Spleen (tissue), 11 donors: Measurements from ENCODE around the gene MRPS22. TPM values are rescaled to one million over a fixed set of nuclear protein-coding genes. Genes with fewer than 3 reads are reported as not detected.

Experiments used
- DNase-seq: peaks from one replicate; pipeline ENCODE4 v3.0.0-alpha.2; 2020
- H3K27ac ChIP-seq, 8 donors: fragments of 200-600 bp; sonication (generic) in 7 of 8; 1 replicate in 4 of 8; 2 replicates in 4 of 8; pipeline versions ENCODE4 v1.5.0 to v1.8.0; 2016 to 2021; ENCODE audit warnings: inconsistent platforms in 4 of 8, mild to moderate bottlenecking in 4 of 8, moderate library complexity in 1 of 8
- H3K27me3 ChIP-seq, 7 donors: fragments of 200-600 bp; sonication (generic) in 6 of 7; replicated peaks in 1 of 7; 1 replicate in 4 of 7; 2 replicates in 3 of 7; pipeline versions ENCODE4 v1.5.0 to v1.8.0; 2016 to 2021; ENCODE audit warnings: inconsistent platforms in 3 of 7, mild to moderate bottlenecking in 1 of 7
- H3K36me3 ChIP-seq, 6 donors: fragments of 200-600 bp; sonication (generic) in 5 of 6; 1 replicate in 4 of 6; 2 replicates in 2 of 6; pipeline versions ENCODE4 v1.5.0 to v1.8.0; 2016 to 2021; ENCODE audit warnings: inconsistent platforms in 2 of 6
- H3K4me1 ChIP-seq, 6 donors: fragments of 200-600 bp; sonication (generic) in 5 of 6; 1 replicate in 3 of 6; 2 replicates in 3 of 6; pipeline versions ENCODE4 v1.5.0 to v1.8.0; 2016 to 2021; ENCODE audit warnings: inconsistent platforms in 3 of 6
- H3K4me3 ChIP-seq, 8 donors: fragments of 200-600 bp; sonication (generic) in 7 of 8; 1 replicate in 4 of 8; 2 replicates in 4 of 8; pipeline versions ENCODE4 v1.5.0 to v1.8.0; 2016 to 2021; ENCODE audit warnings: inconsistent platforms in 4 of 8, mild to moderate bottlenecking in 4 of 8, moderate library complexity in 2 of 8
- H3K9me3 ChIP-seq, 8 donors: fragments of 200-600 bp; sonication (generic) in 7 of 8; 1 replicate in 4 of 8; 2 replicates in 4 of 8; pipeline versions ENCODE4 v1.5.0 to v1.8.0; 2016 to 2021; ENCODE audit warnings: inconsistent platforms in 4 of 8
- CTCF ChIP-seq, 11 experiments: fragments of 200-600 bp in 7 of 11; fragments of 450-650 bp in 4 of 11; sonication (generic) in 4 of 11; IDR thresholded peaks in 8 of 11; conservative IDR thresholded peaks in 3 of 11; 1 replicate in 7 of 11; 2 replicates in 4 of 11; pipeline versions ENCODE4 v1.4.0 to v1.8.0; 2016 to 2021; ENCODE audit warnings: antibody characterized with exemption in 11 of 11, inconsistent platforms in 4 of 11, mild to moderate bottlenecking in 1 of 11
- POLR2A ChIP-seq, 3 donors: fragments of 450-650 bp; IDR thresholded peaks; one replicate each; pipeline ENCODE4 v1.5.1; 2017; ENCODE audit warnings: antibody characterized with exemption in 3 of 3, mild to moderate bottlenecking in 1 of 3
- POLR2AphosphoS5 ChIP-seq, 3 donors: sonication (generic); formaldehyde crosslinking; IDR thresholded peaks; one replicate each; pipeline ENCODE4 v1.5.1; 2017; ENCODE audit warnings: antibody characterized with exemption in 3 of 3
- WGBS, 5 donors: extraction: QIAGEN DNeasy Blood & Tissue Kit in 3 of 5; methylation state at CpG; one replicate each; pipeline versions ENCODE4 v1.1.5 to v1.1.7; 2013 to 2018; 5-methylcytosine and 5-hydroxymethylcytosine counted together
- intact Hi-C: fragments of 100-400 bp; cut with DNase I; formaldehyde crosslinking; loops from one replicate; pipeline ENCODE4 v1.15.0; 2023; ENCODE audit warnings: low total_unique reads
- polyA plus RNA-seq, 3 donors: library from polyadenylated mRNA; stranded (reverse); fragments of 200-250 nt; gene quantifications; one replicate each; pipeline ENCODE4 v1.2.1, GENCODE V29; 2013
- total RNA-seq, 7 donors: library from RNA; depleted of rRNA in 3 of 7; stranded (reverse); fragments of >200 nt in 3 of 7; fragmentation: NEBNext Ultra II Directional in 4 of 7; extraction: Animal tissue kit (Norgen Biotek cat#: 25700) in 4 of 7; gene quantifications; one replicate each; pipeline versions ENCODE4 v1.1.0 to v1.2.1, GENCODE V29; 2016 to 2021
- donor health status: healthy with polysubstance abuse.
- donor health status: DM: no; HTN: no; CAD: no; lungs with moderate emphysema.
- donor health status: DM: no; HTN: no; CAD: no.
- donor health status: Bipolar disorder and iron deficiency.
- donor health status: healthy.
- donor health status: DM: no; HTN: no; CAD: no.
- donor health status: DM: yes; HTN: yes; CAD: no.

Gene MRPS22
- total and polyA plus RNA-seq, 10 donors, result 24.8 to 53.2 (median 30.9) TPM

DNA sequence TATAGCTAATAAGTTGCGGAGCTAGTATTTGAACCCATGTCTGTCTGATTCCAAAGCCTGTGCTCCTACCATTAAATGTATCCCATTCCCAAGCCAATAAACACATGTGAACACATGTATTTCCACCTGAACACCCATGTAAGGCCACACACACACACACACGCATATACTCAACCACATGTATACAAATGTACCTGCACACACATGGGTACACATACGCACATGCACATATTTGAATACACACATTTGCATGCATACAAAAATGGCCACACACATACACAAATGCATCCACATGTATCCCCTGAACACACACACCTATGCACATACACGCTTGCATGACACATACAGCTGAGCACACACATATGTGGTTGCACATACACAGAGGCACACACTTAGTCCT, 5.4 kb upstream of the MRPS22 start:
- no peaks in the 10 kb centered on the region for H3K9me3 ChIP-seq
- TF ChIP-seq CTCF (IDR thresholded peaks at IDR 0.05 in 8 of 11, conservative IDR thresholded peaks at IDR 0.05 in 3 of 11) (no peak), POLR2AphosphoS5 (IDR thresholded peaks at IDR 0.05) (no peak), POLR2A (IDR thresholded peaks at IDR 0.05) (no peak)
- DNase-seq, result no peak
- 86 to 93% (median 91%) methylated on average over 4 of the region's 4 CpGs for WGBS, 5 donors
- H3K27me3 ChIP-seq, result peaks cover 0 to 6% (median 0%) of the 10 kb centered on the region in 7 donors
- no peak overlapping the region for H3K4me3 ChIP-seq
- intact Hi-C loops, result no loop called here
- peaks cover 0 to 5% (median 2%) of the 10 kb centered on the region in 6 donors for H3K4me1 ChIP-seq
- H3K27ac ChIP-seq, result no peak overlapping the region
- H3K36me3 ChIP-seq, result no peaks in the 10 kb centered on the region

GRCh38 chr3:139339219-139339906, 4.5 kb upstream of the MRPS22 start:
- H3K4me3 ChIP-seq, result no peak overlapping the region
- intact Hi-C loops, result no loop called here
- H3K9me3 ChIP-seq, result no peaks in the 10 kb centered on the region
- no peak for TF ChIP-seq POLR2AphosphoS5 (IDR thresholded peaks at IDR 0.05)
- TF ChIP-seq POLR2A (IDR thresholded peaks at IDR 0.05), result no peak
- no peak for TF ChIP-seq CTCF (IDR thresholded peaks at IDR 0.05 in 8 of 11, conservative IDR thresholded peaks at IDR 0.05 in 3 of 11)
- peaks cover 0 to 6% (median 0%) of the 10 kb centered on the region in 7 donors for H3K27me3 ChIP-seq
- H3K36me3 ChIP-seq, result no peaks in the 10 kb centered on the region
- DNase-seq, result no peak
- 50 to 65% (median 60%) methylated on average over 4 of the region's 4 CpGs for WGBS, 5 donors
- H3K4me1 ChIP-seq, result peaks cover 0 to 9% (median 6%) of the 10 kb centered on the region in 6 donors
- H3K27ac ChIP-seq, result no peak overlapping the region

- no peaks in the 10 kb centered on the region for H3K36me3 ChIP-seq
- intact Hi-C loops, result no loop called here
- H3K27ac ChIP-seq, result no peak overlapping the region
- TF ChIP-seq POLR2A (IDR thresholded peaks at IDR 0.05), result no peak
- no peak for TF ChIP-seq CTCF (IDR thresholded peaks at IDR 0.05 in 8 of 11, conservative IDR thresholded peaks at IDR 0.05 in 3 of 11)
- no peak for TF ChIP-seq POLR2AphosphoS5 (IDR thresholded peaks at IDR 0.05)
- no peak for DNase-seq
- H3K4me1 ChIP-seq, result peaks cover 13 to 24% (median 20%) of the 10 kb centered on the region in 6 donors
- no peaks in the 10 kb centered on the region for H3K9me3 ChIP-seq
- H3K27me3 ChIP-seq, result peaks cover 0 to 6% (median 0%) of the 10 kb centered on the region in 7 donors
- no peak overlapping the region for H3K4me3 ChIP-seq
These were observed 3.0 kb upstream of the MRPS22 start for GRCh38 chr3:139340784-139341183.

GRCh38 chr3:139342054-139342453, 1.8 kb upstream of the MRPS22 start:
- TF ChIP-seq POLR2AphosphoS5 (IDR thresholded peaks at IDR 0.05) (no peak), CTCF (IDR thresholded peaks at IDR 0.05 in 8 of 11, conservative IDR thresholded peaks at IDR 0.05 in 3 of 11) (no peak), POLR2A (IDR thresholded peaks at IDR 0.05) (no peak)
- H3K27me3 ChIP-seq, result peaks cover 0 to 6% (median 0%) of the 10 kb centered on the region in 7 donors
- H3K4me3 ChIP-seq, result no peak overlapping the region
- H3K4me1 ChIP-seq, result peaks cover 13 to 36% (median 28%) of the 10 kb centered on the region in 6 donors
- H3K27ac ChIP-seq, result no peak overlapping the region
- no peaks in the 10 kb centered on the region for H3K9me3 ChIP-seq
- intact Hi-C loops, result no loop called here
- no peak for DNase-seq
- H3K36me3 ChIP-seq, result peaks cover 0 to 11% (median 5%) of the 10 kb centered on the region in 6 donors
